DMS79 treated with DMSO at 0.1 percent for 48 hours (cell line): ENCODE data around the gene RPS6KL1.

Experiments
- DNase-seq: peaks from one replicate; lab custom pipeline; 2025; lab: John Stamatoyannopoulos, UW

RPS6KL1 gene, protein sequence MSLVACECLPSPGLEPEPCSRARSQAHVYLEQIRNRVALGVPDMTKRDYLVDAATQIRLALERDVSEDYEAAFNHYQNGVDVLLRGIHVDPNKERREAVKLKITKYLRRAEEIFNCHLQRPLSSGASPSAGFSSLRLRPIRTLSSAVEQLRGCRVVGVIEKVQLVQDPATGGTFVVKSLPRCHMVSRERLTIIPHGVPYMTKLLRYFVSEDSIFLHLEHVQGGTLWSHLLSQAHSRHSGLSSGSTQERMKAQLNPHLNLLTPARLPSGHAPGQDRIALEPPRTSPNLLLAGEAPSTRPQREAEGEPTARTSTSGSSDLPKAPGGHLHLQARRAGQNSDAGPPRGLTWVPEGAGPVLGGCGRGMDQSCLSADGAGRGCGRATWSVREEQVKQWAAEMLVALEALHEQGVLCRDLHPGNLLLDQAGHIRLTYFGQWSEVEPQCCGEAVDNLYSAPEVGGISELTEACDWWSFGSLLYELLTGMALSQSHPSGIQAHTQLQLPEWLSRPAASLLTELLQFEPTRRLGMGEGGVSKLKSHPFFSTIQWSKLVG

DNA sequence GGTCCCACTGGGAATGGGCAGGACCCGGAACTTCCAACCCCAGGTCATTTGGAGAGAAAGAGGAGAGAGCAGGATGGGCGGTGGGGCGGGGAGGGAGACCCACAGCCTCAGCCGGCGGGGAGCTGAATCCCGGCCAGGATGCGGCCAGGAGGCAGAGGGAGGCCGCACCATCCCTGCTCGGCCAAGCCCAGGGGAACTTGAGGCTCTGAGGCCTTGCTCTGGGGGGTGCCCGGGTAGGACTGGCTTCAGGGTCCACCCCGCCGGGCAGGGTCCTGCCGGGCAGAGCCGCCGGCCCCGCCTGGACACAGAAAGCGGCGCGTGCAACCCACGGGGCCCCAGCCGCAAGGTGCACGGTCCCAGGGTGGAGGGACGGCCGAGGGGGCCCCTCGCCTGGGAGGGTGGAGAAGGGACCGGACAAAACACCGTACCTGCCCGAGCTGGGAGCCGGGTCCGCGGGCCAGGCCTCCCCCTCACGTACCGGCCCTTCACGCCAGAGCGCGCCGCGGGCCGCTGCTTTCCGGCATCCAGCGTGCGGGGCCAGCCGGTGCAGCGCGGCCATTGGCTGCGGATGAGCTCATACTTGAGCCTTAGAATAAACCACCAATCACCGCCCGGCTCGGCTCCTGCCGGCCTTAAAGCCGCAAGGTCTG lies at the start of gene RPS6KL1:
Gene RPS6KL1, minus strand, starts transcription at position 509 of the 650 bp plus-strand sequence. CDS start 1,719 bp downstream, outside the sequence.
- DNase-seq, result peak; percentile 93

GRCh38 chr14:74968811-74969210 lies 45.8 kb upstream of the RPS6KL1 start:
- DNase-seq, result no peak

DNA sequence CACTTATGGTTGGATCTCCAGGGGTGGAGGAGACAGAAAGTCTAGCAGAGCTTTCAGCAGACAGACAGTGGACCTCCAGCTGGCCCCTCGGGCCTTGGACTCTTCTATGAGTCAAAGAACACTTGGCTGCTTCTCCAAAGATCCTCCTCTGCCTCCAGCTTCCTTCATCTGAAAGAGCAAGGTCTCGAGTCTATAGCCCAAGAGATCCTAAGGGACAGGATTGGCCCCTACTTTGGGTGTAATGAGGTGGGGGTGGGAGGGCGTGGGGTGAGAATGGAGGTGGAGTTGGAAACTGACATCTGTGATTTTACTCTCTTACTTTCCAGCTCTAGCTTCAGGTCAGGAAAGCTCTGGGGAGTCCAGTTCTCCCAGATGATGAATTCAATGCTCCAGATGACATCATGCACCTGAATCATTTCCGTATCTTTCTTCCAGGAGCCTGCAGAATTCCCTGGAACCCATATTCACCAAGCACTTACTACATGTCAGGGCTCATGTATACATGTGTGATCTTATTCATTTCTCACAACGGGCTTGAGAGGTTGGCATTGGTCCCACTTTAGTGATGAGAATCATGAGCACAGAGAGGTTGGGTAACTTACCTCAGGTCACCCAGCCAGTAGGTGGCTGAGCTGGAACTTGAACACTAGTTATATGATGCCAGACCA lies 42.6 kb upstream of the RPS6KL1 start:
- no peak for DNase-seq

DNA sequence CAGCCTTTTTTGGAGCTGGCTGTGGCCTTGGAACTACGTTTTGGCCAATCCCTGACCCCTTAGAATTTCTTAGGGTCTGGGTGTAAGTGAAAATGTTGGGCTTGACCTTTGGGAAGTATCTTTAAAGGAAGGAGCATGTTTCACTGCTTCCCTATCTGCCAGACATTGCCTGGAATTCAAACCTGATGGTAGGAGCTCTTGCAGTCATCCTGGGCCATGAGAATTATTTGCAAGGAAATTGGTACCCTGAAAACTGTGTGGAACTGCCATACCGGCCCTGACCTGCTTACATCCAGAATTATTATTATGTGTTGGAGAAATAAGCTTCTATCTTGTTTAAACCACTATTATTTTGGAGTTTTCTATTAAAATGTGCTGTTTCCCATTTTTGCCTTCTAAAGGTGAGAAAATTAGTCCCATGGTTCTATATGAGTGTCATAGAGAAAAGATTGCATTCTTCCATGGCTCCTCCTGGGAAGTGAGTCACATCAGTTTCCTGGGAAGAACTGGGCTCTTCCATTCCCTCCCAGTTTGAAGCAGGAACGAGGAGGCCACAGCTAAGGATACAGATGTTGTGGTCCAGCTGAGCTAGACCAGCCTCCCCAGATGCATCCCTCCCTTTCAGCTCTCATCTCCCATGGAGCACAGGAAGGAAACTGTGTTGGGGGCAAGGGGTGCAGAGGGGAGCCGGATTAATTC lies 41.9 kb upstream of the RPS6KL1 start:
- DNase-seq, result no peak

DNA sequence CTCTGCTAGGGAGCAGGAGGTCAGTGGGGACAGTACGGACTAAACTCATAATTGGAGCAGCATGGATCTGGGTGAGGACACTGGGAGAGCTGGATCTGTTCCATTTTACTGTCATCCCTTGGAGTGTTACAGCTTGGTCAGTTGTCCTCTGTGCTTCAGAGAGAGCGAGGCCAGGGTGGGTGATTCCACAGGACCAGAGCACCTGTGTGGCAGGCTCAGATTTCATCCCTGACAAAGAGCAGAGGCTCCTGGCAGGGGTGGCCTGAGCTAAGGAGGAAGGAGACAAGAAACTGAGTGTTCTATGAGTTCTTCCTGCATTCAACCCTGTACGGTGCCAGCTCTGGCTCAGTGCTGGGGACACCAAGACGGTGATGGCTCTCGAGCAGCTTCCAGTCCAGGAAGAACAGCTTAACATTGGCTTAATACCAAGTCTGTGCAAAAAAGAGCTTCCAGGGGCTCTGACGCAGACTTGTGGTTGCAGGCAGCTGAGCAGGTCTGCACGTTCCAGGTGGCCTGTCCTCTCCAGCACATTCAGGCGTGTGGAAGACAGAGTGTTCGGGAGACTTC lies 40.7 kb upstream of the RPS6KL1 start:
- peak; percentile 89 for DNase-seq

DNA sequence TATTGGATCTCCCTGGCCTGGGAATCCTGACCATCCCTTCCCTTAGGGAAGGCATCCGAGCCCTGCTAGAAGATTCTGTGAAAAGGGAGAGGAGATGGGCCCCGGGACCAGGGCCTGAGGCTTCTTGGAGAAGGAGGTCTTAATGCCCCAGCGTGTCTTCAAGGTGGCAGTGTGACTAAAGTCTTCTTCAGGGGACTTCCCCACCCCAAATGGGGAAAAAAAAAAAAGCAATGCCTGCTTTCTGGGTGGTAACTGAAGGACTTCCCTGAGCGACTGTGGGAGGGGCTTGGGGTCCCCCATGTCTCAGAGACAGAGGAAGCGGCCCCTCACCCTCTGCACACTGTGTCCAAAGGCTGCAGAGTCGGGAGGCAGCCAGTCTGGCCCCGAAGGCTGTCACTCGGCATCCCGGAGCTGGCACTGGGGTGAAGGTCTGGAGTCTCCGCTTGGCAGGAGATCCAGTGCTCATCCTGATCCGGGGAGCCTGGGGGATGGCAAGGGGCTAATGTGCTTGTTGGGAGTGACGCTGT lies 40.2 kb upstream of the RPS6KL1 start:
- no peak for DNase-seq

GRCh38 chr14:74962493-74962892 lies 39.4 kb upstream of the RPS6KL1 start:
- DNase-seq, result no peak

DNA sequence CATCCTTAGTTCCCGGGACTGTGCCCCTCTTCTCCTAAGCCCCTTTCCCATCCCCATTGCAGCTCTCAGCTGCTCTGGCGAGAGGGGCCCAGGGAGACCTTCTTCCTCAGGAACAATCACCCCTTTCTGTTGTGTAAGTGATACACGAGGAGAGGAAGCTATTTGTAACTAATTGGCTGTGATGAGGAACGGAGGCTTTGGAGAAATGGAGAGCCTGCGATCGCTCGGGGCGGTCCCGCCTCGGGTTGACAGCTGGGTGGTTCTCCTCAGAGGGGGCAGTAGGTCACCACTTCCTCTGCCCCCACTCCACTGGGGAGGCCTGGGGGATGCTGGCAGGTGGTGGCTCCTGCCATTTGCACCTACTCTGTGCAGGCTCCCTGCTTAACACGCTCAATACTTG lies 39.0 kb upstream of the RPS6KL1 start:
- no peak for DNase-seq

GRCh38 chr14:74961238-74961911 lies 38.3 kb upstream of the RPS6KL1 start:
- DNase-seq, result no peak

DNA sequence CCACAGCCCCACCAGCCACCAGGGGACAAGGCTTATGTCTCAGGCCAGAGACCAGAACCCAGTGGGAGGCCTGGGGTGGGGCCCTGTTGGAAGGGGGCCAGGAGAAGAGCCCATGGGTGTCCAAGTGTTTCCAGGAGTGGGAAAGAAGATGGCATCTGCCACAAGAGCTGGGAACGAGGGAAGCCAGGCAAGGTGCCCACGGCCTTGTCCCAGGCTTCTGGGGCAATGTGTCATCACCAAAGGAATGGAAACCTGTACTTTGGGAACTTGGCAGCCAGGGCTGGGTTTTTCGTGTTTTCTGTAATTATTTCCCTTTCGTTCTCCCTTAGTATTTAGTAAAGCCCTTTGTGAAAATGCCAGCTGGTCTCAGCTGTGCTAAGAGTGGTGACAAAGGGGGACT lies 37.7 kb upstream of the RPS6KL1 start:
- DNase-seq, result no peak

DNA sequence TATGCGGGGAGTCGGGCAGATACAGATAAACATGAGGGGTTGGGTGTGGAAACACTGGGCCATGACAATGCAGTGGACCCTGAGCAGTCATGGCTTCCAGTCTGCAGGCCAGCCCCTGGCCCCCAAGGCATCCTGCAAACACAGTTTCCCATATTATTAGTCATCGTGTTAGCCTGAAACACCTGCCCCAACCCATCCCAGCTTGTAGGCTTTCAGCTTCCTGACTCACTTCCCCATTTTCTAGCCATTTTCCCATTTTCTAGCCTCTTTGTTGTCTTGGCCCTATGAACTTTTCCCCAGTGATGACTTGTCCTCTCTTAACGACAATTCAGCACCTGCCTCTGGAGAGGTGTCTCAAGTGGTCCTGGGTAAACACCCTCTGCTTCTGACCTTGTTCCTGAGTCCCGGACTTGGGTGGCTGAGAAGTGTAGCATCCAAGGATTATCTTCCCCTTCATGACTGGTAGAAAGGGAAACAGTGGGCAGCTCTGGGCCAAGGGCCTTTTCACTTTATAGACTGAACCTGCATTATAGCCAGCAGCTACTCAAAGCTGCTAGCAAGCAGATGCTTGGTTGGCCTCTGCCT lies 36.6 kb upstream of the RPS6KL1 start:
- peak; percentile 91 for DNase-seq

DNA sequence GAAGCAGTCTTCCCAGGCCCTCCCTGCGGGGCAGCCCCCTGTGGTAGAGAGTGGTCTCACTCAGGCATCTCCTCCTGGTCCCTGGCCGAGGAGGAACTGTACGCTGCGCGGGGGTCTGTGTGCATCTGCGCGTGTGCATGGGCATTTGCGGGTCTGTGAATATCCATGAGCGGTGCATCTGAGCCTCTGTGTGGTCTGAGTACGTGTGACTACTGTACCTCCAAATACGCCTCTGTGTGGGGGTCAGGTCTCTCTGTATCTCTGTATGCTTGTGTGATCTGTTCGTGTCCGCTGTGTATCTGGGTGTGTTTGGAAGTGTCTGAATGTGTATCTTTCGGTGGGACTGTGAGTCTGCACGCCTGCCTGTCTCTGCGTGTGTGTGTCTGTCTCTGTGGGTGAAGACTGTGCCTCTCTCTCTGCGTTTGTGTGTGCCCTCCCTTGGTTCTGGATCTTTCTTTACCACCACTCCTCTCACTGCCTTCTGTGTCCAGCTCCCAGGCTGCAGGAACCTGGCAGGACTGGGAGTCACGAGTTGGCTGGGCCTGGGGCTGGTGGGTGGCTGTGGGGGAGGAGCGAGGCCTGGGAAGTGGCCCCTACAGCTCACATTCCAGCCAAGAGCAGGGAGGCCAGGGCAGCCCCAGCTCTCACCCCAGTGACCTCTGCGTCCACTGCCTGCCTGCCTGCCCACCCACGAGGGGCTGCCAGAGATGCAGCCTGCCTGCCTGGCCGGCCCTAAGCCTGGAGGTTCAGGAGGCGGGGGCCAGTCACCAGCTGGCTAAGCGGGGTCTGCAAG lies 33.4 kb upstream of the RPS6KL1 start:
- no peak for DNase-seq

GRCh38 chr14:74956027-74956279 lies 32.9 kb upstream of the RPS6KL1 start:
- no peak for DNase-seq

DNA sequence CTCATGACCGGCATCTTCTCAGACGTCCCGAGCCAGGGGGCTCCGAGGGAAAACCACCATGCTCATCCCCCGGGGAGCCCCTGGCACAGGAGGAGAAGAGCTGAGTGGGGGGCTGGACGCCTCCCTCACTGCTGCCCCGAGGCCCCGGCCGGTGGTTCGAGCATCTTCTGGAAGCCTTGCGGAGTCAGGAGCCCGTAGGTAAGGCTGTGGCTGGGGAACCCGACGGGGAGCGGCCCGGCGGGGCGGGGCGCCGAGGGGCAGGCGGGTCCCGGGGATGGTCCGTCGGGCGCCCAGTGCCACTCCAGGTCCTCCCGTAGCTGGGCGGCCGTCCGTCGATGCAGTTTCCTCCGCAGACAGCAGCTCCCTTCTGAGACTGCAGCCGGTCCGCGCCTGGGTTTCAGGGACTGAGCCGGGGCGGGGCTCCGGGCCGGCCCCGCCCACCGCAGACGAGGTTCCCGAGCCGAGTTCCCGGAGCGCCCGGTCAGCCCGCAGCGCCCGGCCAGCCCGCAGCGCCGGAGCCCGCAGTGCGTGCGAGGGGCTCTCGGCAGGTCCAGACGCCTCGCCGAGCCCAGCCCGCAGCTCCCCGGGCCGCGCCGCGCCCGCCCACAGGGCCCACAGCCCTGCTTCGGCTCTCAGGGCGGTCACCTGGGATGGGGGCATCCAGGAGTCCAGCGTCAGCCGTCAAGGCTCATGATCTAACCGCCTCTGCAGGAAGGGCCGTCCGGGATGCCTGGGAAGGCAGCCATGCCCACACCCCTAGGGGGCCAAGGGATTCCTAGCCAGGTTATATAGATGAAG lies 32.4 kb upstream of the RPS6KL1 start, which contains the start of gene PGF:
Gene PGF, minus strand, starts transcription at position 369 of the 798 bp plus-strand sequence. Its CDS starts 355 bp downstream, at position 14.
- peak; percentile 73 for DNase-seq

- no peak for DNase-seq
Observed at GRCh38 chr14:74954947-74955228, 31.8 kb upstream of the RPS6KL1 start.

DNA sequence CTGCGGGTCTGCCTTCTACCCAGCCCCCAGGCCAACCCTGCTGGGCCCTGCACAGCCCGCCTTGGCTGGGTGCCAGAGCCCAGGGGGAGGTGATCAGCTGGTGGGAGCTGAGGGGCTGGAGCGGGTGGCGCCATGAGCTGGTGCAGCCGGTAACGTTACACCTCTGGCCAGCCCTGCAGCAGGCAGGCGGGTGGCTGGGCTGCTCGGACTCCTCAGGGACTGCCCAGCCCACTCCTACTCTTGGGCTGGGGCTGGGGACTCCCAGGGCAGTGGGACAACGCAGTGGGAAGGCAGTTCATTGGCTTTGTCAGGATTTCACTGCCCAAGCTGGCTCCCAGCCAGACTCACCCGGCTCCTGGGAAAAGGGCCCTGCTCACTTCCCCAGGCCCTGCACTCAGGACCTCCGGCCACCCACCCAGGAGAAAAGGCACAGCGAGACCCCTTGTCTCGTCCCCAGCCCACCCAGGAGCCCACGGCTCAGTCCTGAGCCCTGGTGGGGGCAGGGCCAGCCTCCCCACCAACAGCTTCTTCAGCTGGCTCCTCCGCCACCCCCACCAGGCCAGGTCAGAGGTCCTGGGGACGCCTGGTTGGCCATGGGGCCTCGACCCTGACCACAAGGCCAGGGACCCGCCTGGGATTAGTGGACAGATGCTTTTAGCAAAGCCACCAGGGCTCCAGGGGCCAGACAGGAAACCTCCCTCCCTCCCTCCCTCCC lies 31.3 kb upstream of the RPS6KL1 start:
- peak; percentile 93 for DNase-seq

DNA sequence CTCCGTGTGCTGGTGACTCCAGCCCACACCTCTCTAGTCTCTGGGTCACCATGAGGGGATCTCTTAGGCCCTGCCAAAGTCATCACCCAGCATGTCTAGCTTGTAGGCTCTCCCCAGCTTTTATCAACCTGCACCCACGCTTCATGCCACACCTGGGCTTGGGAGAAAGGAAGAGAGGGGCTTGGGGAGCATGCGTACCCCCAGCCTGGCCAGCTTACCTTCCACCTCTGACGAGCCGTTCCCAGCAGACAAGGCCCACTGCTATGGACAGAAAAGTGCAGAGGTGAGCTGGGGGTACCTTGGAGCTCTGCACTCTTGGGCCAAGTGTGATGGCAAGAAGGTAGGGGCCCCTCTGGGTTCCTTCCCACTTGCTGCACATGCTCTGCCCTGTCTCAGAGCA lies 30.6 kb upstream of the RPS6KL1 start:
- DNase-seq, result no peak

DNA sequence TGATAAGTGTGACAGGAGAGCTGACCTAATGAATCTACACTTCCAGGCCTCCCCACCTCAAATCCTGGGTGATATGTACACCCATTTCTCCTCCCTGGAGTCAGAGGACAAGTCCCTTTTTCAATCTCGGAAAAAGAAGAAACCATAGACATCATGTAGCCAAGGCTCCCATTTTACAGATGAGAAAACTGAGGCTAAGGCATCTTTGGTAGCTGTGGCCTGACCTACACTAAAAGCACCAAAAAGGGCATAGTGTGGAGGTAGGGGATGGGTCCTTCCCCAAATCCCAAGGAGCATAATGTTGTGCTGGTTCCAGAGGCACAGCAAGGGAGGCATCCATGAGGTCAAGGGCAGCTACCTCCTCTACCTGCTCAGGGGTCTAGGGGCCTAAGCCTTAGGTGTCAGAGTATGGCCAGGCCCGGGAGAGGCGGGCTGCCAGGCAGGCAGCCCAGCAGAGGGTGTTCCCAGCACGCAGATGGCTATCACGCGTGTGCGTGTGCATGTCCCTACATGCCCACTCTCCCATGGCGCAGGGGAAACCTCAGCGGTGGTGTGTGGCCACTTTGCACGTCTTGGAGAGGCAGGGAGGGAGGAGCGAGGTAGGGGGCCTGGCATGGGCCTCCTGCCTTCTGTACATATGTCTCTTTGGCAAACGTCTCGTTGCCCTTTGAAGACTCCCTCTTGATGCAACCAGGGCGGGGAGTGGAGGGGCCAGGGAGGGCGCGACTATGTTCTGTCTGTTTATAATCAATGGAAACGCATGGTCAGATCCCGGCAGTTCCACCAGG lies 29.8 kb upstream of the RPS6KL1 start:
- peak; percentile 97 for DNase-seq
